ENCODE results near the gene ZNF831.

The ZNF831 gene

DNA sequence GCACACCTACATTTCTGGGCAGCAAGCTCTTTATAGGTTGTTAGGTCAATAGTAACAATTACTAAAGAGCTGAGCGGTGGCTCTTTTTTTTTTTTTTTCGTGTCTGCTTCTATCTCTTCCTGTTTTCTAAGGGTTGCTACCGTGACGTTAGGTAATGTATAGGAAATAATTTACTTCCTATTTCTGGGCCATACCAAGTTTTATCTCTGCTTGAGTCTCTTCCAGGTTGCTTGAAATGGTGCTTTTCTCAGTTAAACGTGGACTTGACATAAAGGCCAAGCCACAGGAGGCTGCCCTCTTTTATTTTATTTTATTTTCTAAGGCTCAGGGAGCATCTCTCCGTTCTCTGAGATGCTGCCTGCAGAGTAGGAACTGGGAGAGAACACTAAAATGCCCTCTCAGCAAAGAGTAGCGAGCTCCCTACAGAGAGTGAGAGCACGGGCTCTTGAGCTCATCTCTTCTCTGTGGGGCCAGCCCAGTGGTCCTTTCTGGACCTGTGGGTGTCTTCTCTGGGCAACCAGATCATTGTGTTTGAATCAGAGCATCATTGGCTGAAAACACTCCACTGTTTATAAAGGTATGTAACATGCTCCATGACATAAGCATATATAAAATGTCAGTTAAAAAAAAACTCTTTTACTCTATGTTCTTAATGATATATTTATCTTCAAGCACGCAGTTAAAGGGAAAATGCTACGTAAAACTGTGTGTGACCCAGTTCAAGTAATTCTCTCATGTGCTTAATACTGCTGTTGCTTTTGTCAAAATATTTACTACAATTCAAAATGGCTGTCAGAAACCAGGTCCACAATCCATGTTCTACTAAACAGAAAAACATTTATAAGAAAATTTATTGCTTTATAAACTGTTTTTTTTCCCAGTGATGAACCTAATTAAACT lies at the start of gene ZNF831:
ZNF831 (plus strand) TSS at position 191 of the 900 bp plus-strand sequence. CDS start 27,199 bp downstream, outside the sequence.
- no peak for DNase-seq (ENCODE audit: low read depth in 2 of 2, low spot score in 1 of 2)

DNA sequence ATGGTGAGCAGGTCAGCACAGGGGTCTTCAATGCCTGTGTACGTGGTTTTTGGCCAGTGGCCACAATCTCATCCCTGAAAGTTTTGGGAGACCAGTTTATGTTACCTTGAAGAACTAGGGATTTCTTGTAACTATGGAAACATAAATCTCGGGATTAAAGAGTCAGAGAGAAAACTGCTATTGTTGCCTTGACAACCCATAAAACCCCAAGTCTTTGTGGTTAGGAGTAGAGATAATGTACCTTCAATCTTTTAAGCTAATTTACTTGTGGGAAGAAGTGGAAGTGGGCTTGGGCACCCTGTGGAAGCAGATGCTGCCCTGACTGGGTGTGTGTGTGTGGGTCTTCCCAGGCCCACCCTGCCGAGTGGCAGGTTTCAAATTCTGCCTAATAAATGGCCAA lies 46.1 kb upstream of the ZNF831 start:
- DNase-seq (ENCODE audit: low read depth in 2 of 2, low spot score in 1 of 2): no peak

DNA sequence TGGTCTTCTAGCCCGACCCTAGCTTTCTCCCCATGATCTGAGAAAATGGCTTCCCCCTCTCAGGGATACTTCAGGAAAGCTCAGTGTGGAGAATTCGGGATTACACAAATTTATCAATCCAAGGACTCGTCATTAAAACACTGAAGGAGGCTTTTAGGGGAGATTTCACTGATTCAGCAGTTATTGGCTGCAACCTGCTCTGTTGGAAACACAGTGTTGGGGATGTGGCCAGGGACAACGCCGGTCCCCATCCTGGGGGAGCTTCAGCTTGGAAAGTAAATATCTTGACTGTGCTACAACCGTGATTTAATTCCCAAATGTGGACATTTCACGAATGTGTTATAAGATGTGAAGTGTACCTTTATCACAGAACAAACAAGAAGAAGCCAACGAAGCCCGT lies 44.8 kb upstream of the ZNF831 start:
- no peak for DNase-seq (ENCODE audit: low read depth in 2 of 2, low spot score in 1 of 2)

DNA sequence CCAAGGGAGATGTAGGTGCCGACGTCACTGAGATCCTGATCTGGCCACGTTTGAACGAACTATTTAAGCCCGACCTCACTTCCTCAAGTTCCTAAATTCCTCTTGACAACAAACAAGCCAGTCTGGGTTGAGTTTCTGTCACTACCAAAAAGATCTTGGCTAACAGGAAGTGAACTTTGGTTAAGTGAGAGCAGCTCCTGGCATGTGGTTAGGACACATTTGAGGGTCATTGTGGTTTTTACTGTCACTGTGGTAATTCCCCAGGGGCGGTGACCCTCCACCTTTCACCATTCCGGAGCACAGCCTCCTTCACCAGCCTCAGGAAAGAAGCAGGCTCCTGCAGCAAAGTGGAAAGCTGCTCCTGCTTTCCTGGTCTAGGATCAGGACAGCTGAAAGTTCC lies 43.1 kb upstream of the ZNF831 start:
- DNase-seq (ENCODE audit: low read depth in 2 of 2, low spot score in 1 of 2): no peak

DNA sequence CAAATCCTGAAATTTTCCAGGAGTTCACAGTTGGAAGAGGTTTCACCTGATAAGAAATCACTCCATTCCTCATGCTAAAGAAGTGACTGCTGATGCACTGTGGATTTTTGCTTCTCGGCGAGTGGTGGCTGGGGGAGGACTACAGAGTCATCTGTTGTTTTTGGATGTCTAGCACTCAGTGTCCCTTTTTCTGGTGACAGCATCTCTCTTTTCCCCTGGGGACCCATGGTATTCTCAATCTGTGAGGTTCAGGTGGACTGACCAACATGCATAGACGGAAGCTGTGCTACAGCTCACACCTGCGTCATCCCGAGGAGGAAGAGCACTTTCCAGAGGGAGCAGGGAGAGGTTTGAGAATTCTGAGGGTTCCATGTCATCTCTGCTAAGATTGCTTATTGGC lies 42.7 kb upstream of the ZNF831 start:
- no peak for DNase-seq (ENCODE audit: low read depth in 2 of 2, low spot score in 1 of 2)

DNA sequence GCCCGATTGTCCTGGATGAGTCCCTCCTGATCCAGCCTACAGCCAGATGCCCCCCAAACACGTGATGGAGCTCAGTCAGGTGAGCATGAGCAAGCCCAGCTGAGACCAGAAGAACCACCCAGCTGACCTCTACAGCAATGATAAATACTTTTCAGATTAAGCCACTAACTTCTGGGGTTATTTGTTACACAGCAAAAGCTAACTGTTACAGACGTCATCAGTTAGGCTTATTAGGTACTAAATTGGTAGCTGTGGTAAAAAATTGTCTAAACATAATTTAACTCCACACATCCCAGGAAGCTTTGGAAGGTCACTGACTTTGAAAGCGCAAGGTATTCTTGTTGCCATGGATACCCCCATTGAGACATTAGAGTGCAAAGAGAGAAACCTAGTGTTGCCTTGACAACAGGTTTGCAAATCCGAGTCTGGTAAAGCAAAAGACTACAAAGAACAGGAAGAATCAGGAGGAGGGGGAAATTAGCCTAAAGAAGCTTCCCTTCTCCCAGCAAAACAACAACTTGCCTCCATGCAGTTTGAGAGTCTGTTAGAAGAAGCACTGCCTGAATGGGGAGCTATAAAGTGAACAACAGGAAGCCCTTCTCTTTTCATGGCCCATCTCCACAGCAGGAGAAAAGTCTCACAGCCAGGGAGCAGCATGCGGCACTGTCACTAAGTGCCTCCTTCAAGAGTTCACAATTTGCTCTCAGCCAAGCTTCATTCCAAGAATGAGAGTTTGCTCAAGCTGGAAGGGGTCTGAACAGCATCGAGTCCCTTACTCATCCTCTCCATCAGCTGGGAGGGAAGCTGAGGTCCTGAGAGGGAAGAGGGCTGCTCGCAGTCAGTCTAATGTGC lies 41.7 kb upstream of the ZNF831 start:
- no peak for DNase-seq (ENCODE audit: low read depth in 2 of 2, low spot score in 1 of 2)

DNA sequence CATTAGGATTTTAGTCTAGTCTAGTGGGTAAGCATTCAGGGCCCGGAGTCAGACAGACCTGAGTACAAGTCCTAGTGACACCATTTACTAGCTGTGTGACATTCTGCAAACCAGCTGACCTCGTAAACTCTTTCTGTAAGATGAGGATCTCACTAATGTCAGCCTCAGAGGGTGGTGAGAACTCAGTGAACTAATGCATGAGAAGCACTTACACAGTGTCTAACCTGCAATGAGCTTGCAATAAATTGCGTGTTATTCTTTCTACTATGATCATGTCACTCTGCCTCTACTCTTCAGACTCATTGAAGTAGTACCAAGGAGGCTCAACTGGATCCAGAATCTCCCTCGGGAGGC lies 41.1 kb upstream of the ZNF831 start:
- no peak for DNase-seq (ENCODE audit: low read depth in 2 of 2, low spot score in 1 of 2)

DNA sequence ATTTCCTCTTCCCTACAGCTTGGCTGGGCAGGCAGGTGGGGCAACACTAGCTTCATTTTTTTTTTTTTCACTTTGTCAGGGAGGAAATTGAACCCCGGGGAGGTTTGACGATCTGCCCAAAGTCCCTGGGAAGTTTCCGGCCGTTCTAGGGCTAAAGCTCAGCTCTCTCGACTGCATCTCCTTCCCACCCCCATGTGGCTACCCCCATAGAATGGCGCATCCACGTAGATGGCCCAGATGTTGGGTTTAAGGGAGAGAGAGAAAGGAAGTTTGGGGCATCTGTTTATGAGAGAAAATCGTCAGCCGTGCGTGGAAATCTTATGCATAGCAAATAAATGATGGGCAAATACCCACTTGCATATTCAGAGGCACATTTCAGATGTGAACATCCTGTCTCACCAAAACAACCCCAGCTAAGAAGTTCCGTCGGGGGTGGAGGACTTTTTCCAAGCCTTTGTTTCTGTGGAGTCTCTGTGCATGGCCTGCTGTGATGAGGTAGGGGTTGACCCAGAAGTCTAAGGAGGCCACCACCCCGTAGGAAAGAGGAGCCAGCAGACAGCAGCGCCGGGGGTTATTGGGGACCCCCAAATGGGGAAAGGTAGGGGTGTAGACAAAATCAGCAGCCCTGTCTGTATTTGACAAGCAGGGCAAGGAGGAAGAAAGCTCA lies 40.5 kb upstream of the ZNF831 start:
- DNase-seq (ENCODE audit: low read depth in 2 of 2, low spot score in 1 of 2): no peak

DNA sequence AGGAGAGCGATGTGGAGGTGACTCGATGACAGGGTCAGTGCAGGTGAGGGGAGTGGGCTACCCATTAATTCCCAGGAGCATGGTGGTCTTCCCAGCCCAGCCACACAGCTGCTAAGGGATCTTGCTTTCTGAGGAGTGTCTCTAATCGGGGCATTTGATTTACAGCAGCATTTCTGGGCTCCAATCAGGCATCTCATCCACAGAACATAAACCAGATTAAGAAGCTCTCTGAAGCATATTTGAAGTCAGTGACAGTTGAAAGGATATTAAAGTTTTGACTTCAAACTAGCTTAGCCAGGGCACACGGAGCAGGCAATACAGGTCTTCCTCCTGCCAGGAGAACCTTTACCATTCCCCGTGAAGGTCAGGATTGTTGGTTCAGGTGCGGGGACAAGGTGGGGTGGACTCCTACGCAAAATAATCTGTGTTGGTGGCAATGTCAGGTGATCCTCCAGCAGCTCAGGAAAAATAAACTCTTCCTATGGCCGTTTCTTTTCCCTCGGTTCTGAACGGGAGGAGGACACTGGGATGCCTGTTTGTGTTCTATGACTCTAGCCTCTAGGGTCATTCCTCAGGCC lies 39.9 kb upstream of the ZNF831 start:
- DNase-seq (ENCODE audit: low read depth in 2 of 2, low spot score in 1 of 2): no peak

DNA sequence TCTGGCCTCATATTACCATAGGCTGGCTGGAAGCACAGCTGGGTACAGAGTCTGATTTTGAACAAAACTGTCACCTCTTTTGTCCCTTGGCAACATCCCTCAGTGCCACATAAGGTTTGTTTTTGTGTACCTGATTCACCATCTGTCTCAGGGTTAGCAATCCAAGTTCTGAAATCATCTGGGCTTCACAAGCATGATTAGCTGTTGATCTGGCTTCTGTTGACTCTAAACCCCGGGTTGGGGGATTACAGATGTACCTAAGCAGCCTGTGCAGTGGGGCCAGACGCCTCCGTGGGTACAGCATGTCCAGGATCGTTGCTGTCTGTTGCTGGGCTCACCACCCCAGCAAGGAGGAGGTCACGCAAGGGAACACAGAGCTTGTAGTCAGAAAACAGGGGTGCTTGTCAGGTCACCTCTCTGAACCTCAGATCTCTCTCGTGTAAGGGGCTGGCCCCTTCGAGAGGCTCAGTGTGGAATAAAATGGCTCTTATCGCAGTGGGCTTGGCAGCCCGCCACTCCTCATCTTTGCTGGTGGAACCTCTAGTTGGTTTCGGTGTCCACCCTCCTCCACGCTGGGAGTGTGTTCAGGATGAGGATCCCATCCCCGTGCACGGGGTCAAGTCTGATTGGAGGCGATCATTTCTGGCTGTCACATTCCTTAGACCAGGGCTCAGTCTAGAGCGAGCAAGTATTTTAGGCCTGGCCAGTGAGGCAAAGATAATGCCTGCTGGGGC lies 39.2 kb upstream of the ZNF831 start:
- DNase-seq (ENCODE audit: low read depth in 2 of 2, low spot score in 1 of 2): no peak

DNA sequence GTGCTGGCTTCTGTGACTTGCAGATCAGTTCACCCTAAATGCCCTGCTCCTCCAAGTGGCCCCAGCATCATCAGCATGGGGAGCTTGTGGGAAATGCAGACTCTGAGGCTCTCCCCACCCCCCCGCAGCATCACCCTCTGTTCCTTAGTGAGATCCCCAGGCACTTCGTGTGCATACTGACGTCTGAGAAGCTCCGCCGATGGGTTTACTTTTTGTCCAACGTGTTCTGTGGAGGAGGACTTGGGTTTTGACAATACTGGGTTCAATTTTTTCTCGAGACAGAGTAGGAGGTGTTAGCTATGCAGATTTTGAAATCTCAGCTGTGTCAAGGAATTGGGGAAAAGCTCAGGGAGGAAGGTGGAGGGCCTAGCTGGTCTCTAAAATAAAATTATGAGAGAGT lies 38.3 kb upstream of the ZNF831 start:
- no peak for DNase-seq (ENCODE audit: low read depth in 2 of 2, low spot score in 1 of 2)

DNA sequence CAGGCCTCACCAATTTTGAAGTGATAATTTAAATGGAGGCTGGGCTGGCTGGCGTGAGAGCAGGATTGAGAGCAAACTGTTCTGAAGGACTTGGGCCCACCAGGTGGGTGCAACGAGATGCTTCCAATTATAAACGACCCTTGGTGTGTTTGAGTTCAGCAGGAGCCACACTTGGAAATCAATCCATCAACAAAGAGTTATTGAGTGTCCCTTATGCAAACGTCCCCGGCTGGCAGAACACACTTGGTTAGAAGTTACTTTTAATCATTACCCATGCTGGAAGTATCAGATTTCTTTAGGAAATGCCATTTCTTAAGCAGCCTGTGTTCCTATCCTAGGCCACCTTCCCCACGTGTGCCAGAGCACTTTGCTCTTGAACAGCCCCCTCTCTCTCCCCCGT lies 37.8 kb upstream of the ZNF831 start:
- DNase-seq (ENCODE audit: low read depth in 2 of 2, low spot score in 1 of 2): no peak

DNA sequence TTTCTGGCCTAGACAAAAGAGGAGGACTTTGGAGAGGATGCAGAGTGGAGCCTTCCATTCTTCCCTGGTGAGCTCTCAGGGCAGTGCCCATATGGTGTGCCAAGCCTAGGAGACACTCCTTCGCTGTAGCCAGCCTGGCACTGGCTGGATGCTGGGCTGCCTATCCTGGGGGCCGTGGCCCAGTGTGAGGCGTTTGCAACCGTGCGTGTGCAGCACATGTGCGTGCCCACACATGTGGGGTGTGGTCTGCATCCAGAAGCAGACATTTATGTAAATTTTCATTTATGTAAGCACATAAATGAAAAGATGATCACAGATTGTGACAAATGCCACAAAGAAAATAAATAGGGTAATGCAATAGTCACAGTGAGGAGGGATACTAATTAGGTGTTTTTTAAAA lies 35.8 kb upstream of the ZNF831 start:
- no peak for DNase-seq (ENCODE audit: low read depth in 2 of 2, low spot score in 1 of 2)

DNA sequence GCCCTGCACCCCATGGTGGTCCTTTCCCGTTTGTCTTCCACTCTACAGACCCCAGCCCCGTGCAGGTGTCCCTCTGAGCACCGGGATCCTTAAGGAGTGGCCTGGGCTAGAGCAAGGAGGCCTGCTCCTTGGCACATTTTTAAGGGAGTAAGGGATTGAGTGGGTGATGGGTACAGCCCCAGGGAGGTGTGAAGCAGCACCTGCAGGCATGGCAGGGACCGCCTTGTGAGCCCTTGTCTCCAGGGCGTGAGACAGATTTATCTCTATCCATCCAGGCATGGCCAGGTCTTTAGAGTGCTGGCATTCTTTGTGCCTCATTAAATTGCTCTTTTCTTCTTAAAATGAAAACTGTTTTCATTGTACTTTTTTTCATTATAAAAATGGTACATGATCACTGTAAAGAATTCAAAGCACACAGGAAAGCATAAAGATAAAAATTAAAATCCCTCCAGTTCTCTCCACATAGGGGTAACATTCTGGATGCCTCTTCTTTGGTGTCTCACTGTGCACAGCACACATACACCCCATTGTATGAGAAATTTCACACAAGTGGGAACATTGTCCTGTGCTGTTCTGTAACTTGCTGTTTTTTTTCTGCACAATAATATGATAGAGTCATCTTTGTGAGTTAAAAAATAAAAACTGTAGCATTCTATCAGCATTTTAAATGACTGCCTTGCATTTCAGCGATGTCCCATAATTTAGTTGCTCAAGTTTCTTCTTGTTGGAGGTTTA lies 31.9 kb upstream of the ZNF831 start:
- DNase-seq (ENCODE audit: low read depth in 2 of 2, low spot score in 1 of 2): no peak

DNA sequence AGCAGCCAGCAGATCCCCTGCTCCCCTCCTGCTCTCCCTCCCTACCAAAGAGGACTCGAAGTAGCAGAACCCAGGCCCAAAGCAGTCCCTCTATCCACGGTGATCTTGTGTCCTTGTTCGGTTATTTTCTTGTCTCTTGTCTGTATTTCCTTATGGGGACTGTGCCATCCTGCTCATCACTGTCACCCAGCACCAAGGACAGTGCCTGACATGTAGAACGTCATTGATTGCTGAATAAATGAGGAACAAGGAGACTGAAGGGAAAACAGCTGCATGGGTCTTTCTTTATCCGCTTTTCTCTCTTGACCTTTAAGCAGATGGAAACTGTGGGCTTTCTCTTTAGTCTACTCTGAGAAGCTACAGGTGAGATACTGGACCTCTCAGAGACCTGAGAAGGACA lies 29.4 kb upstream of the ZNF831 start:
- DNase-seq (ENCODE audit: low read depth in 2 of 2, low spot score in 1 of 2): no peak

DNA sequence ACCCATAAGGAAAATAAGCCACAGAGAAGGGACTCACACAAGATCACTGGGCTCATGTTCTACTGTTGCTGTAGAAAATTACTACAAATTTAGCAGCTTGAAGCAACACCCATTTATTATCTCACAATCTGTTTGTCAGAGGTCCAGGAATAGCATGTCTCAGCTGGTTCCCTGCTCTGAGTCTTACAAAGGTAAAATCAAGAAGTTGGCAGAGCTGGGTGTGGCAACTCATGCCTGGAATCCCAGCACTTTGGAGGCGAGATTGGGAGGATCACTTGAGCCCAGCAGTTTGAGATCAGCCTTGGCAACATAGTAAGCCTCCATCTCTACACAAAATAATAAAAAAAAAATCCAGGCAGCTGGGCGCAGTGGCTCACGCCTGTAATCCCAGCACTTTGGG lies 28.5 kb upstream of the ZNF831 start:
- DNase-seq (ENCODE audit: low read depth in 2 of 2, low spot score in 1 of 2): no peak

DNA sequence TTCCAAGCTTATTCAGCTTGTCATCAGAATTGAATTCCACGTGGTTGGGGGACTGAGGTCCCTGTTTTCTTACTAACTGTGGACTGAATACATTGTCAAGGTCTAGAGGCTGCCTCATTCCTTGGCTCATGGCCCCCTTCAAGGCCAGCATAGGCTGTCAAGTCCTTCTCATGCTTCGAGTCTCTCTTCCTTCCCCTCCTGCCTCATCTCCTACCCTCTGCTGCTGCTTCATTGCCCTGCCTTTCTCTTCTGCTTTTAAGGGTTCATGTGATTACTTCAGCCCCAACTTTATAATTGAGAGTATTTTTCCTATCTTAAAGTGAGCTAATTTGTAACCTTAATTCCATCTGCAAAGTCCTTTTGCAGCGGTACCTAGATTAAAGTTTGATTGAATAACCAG lies 27.6 kb upstream of the ZNF831 start:
- DNase-seq (ENCODE audit: low read depth in 2 of 2, low spot score in 1 of 2): no peak

DNA sequence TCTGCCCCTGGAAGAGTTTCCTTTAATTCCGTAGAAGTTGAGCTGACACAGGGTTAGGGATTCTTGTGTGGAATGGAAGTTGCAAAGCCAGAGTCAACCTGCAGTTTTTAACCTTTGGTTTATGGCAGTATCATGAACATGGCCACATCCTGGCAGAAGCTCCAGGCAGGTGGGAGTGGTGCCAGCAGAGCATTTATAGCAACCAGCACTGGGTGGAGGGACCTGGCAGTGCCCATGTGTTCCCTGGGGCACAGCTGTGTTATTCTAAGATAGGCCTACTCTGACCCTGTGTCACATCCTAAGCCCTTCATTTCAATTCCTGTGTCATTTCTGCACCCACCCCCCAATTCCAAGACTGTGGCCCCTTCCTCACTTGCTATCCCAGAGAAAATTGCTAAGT lies 26.1 kb upstream of the ZNF831 start:
- DNase-seq (ENCODE audit: low read depth in 2 of 2, low spot score in 1 of 2): no peak

DNA sequence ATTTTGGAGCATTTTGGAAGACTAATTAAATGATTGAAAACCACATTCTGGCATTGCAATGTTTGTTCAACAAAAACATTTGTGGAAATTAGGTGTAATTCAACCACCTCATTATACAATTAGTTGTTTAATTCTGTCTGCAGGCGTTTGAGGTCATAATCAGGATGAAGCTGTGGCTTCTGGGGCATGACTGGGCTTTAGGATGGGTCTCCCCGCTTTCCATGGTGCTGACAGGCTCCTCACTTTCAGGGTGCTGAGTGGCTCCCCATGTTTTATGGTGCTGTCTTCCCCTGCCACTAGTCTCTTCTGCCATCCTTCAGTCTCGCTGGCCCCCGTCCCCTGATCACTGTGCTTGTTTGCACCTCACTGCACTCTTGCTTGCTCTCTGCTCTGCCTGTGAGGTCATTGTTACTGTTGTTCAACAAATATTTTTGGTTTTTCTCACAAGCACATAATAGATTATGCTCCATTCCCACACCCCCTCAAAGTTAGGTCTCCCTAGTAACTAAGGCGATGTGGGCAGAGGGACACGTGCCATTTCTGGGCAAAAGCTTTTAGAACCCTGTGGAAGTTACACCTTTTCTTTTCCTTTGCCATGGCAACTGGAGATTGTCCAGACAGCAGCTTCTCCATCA lies 25.4 kb upstream of the ZNF831 start:
- DNase-seq (ENCODE audit: low read depth in 2 of 2, low spot score in 1 of 2): no peak

DNA sequence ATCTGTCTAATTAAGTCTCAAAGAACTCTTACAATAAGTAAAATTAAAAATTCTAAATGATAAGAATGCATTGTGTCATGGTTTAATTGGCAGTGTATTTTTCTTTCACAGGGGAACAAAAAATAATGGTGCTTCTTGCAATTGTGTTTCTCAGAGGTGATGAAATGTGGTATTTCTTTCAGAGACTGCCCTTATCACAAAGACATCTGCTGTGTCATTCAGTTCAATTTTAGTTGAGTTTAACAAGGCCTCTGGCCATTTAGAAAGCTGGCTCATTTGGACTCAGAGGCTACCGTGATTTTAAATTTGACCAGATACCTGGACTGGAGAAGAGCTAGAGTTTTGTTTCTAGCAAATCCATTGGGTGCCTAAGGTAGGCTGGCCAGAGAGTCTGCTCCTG lies 23.6 kb upstream of the ZNF831 start:
- DNase-seq (ENCODE audit: low read depth in 2 of 2, low spot score in 1 of 2): no peak

All from stimulated activated CD8-positive, alpha-beta memory T cell treated with anti-CD3 and anti-CD28 coated beads, Interleukin-4, amount 100 ng/mL, for 1 hour (primary cell).